ENCODE data around the gene PLA2G15. TPM values are rescaled to one million over a fixed set of nuclear protein-coding genes. Genes with fewer than 3 reads are reported as not detected.
A peak's percentile ranks its signal among the peaks of the same experiment; 100 is the strongest.

The PLA2G15 gene
- total and polyA plus RNA-seq, 2 of the 13 experiments (the other 11 are each of a cell fraction or from before 2014, with no cell fraction given) = 14.4 to 23.7 TPM

- peak overlapping the region; percentile 86 for H3K9ac ChIP-seq (ENCODE audit: insufficient read depth, low read depth, low read length)
- H3K4me3 ChIP-seq (replicated peaks in 1 of 3; ENCODE audit: insufficient read depth in 1 of 3, low read depth in 2 of 3, low read length in 3 of 3) = peak overlapping the region; percentile 77 to 91 (median 90)
- H3K9me3 ChIP-seq (ENCODE audit: low read length) = no peaks in the 10 kb centered on the region
- peak overlapping the region; percentile 97 for H3K4me2 ChIP-seq (ENCODE audit: low read depth, low read length)
- in situ Hi-C loops (cut with HindIII; ENCODE audit: extremely low pct_ligation_motif_present, low pct_unique_long_range_greater_than_20kb) = no loop called here
- peak overlapping the region; percentile 85 for H3K27ac ChIP-seq (ENCODE audit: extremely low read length, insufficient read depth, low read length)
- BruUV-seq (replicated peaks) = no TSS peak
- H2AFZ ChIP-seq (ENCODE audit: low read length) = no peak overlapping the region
- intact Hi-C loops (cut with micrococcal nuclease; ENCODE audit: unreplicated experiment) = loop anchor here (1.0 kb wide), 1 partner anchor 19 kb away; no protein-coding TSS in a partner anchor
- FAIRE-seq (no peak), ATAC-seq (no peak), DNase-seq (ENCODE audit: low spot score) (no peak)
- H4K20me1 ChIP-seq (ENCODE audit: insufficient read depth, low read length) = peaks cover 4% of the 10 kb centered on the region; the same call in 1 of the 2 replicates
- WGBS (ENCODE audit: low lambda C conversion rate) = 17% methylated on average over 6 of the region's 6 CpGs
- ChIA-PET POLR2A (interaction anchor here (1.0 to 2.5 kb wide), 2 partner anchors 9 to 51 kb away, joined by 4 to 35 read pairs; no protein-coding TSS in a partner anchor), CTCF (ENCODE audit: low intra/inter-chr PET ratio, low total read pairs) (interaction anchor here (1.7 kb wide), 1 partner anchor 46 kb away, joined by 4 read pairs; the partner anchor contains the start of gene SLC7A6)
- H3K27me3 ChIP-seq (ENCODE audit: control insufficient read depth in 1 of 2, insufficient read depth in 2 of 2, low read length in 2 of 2) = no peaks in the 10 kb centered on the region; a peak in 1 of 5 replicates
- peaks cover 5 to 25% of the 10 kb centered on the region in 2 experiments for H3K36me3 ChIP-seq (replicated peaks in 1 of 2; ENCODE audit: control insufficient read depth in 1 of 2, insufficient read depth in 2 of 2, low read length in 2 of 2)
- peaks cover 52% of the 10 kb centered on the region for H3K79me2 ChIP-seq (ENCODE audit: insufficient read depth, low read length)
- peaks cover 42% of the 10 kb centered on the region for H3K4me1 ChIP-seq (ENCODE audit: insufficient read depth, low read length)
- TF ChIP-seq, protein P1, sequence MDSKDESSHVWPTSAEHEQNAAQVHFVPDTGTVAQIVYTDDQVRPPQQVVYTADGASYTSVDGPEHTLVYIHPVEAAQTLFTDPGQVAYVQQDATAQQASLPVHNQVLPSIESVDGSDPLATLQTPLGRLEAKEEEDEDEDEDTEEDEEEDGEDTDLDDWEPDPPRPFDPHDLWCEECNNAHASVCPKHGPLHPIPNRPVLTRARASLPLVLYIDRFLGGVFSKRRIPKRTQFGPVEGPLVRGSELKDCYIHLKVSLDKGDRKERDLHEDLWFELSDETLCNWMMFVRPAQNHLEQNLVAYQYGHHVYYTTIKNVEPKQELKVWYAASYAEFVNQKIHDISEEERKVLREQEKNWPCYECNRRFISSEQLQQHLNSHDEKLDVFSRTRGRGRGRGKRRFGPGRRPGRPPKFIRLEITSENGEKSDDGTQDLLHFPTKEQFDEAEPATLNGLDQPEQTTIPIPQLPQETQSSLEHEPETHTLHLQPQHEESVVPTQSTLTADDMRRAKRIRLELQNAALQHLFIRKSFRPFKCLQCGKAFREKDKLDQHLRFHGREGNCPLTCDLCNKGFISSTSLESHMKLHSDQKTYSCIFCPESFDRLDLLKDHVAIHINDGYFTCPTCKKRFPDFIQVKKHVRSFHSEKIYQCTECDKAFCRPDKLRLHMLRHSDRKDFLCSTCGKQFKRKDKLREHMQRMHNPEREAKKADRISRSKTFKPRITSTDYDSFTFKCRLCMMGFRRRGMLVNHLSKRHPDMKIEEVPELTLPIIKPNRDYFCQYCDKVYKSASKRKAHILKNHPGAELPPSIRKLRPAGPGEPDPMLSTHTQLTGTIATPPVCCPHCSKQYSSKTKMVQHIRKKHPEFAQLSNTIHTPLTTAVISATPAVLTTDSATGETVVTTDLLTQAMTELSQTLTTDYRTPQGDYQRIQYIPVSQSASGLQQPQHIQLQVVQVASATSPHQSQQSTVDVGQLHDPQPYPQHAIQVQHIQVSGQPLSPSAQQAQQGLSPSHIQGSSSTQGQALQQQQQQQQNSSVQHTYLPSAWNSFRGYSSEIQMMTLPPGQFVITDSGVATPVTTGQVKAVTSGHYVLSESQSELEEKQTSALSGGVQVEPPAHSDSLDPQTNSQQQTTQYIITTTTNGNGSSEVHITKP (CRISPR knock-in tag; IDR thresholded peaks at IDR 0.05; ENCODE audit: low read depth) = no peak
- TF ChIP-seq ZBTB37 (CRISPR knock-in tag; IDR thresholded peaks at IDR 0.05) (no peak), MEF2D (CRISPR knock-in tag; IDR thresholded peaks at IDR 0.05) (no peak), SP4 (CRISPR knock-in tag; IDR thresholded peaks at IDR 0.05) (no peak), CHCHD3 (CRISPR knock-in tag; IDR thresholded peaks at IDR 0.05) (no peak), ZC3H4 (CRISPR knock-in tag; IDR thresholded peaks at IDR 0.05; ENCODE audit: borderline replicate concordance) (no peak), AKAP8 (CRISPR knock-in tag; IDR thresholded peaks at IDR 0.05) (no peak), ZZZ3 (CRISPR knock-in tag; IDR thresholded peaks at IDR 0.05; ENCODE audit: borderline replicate concordance) (0 out of 2 replicates have a peak, but pooled peaks have one; percentile 36), TGIF2 (CRISPR knock-in tag; IDR thresholded peaks at IDR 0.05) (0 out of 2 replicates have a peak, but pooled peaks have one; percentile 30), TBX3 (IDR thresholded peaks at IDR 0.05; ENCODE audit: borderline replicate concordance) (no peak), MAZ (IDR thresholded peaks at IDR 0.05; ENCODE audit: borderline replicate concordance, low read depth, low read length) (no peak), MAZ (CRISPR knock-in tag; IDR thresholded peaks at IDR 0.05; ENCODE audit: low read depth) (no peak), SRSF1 (optimal IDR thresholded peaks at IDR 0.05; ENCODE audit: low read depth, low read length) (no peak), ZNF382 (CRISPR knock-in tag; IDR thresholded peaks at IDR 0.05; ENCODE audit: borderline replicate concordance) (no peak)
- TF ChIP-seq, protein P2, sequence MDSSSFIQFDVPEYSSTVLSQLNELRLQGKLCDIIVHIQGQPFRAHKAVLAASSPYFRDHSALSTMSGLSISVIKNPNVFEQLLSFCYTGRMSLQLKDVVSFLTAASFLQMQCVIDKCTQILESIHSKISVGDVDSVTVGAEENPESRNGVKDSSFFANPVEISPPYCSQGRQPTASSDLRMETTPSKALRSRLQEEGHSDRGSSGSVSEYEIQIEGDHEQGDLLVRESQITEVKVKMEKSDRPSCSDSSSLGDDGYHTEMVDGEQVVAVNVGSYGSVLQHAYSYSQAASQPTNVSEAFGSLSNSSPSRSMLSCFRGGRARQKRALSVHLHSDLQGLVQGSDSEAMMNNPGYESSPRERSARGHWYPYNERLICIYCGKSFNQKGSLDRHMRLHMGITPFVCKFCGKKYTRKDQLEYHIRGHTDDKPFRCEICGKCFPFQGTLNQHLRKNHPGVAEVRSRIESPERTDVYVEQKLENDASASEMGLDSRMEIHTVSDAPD (CRISPR knock-in tag; IDR thresholded peaks at IDR 0.05) = 0 out of 2 replicates have a peak, but pooled peaks have one; percentile 15
- TF ChIP-seq, protein P3, sequence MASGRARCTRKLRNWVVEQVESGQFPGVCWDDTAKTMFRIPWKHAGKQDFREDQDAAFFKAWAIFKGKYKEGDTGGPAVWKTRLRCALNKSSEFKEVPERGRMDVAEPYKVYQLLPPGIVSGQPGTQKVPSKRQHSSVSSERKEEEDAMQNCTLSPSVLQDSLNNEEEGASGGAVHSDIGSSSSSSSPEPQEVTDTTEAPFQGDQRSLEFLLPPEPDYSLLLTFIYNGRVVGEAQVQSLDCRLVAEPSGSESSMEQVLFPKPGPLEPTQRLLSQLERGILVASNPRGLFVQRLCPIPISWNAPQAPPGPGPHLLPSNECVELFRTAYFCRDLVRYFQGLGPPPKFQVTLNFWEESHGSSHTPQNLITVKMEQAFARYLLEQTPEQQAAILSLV (CRISPR knock-in tag; IDR thresholded peaks at IDR 0.05; ENCODE audit: borderline replicate concordance) = no peak
These were observed 64.6 kb downstream of the PLA2G15 start for GRCh38 chr16:68309799-68310198.

Data from HepG2 (cell line).